HL-60 (cell line): Measurements from ENCODE around the gene PHF19.

ENCODE experiments used
- GABPA ChIP-seq: IDR thresholded peaks from 2 replicates; pipeline ENCODE4 v1.6.1; 2012; ENCODE audit warnings: low read depth
- POLR2AphosphoS5 ChIP-seq: IDR thresholded peaks from 2 replicates; pipeline ENCODE4 v1.6.1; 2012; ENCODE audit warnings: low read depth
- SPI1 ChIP-seq: IDR thresholded peaks from 2 replicates; pipeline ENCODE4 v1.6.1; 2012; ENCODE audit warnings: low read depth, mild to moderate bottlenecking, borderline replicate concordance
- TF ChIP-seq, protein P1 (sequence below): IDR thresholded peaks from one replicate; pipeline ENCODE4 v1.5.1; 2011; ENCODE audit warnings: low read length, control low read depth, inconsistent platforms; ENCODE audit not compliant: insufficient read depth
- TF ChIP-seq, protein P2 (sequence below): IDR thresholded peaks from 2 replicates; pipeline ENCODE4 v1.6.1; 2012; ENCODE audit warnings: low read depth; ENCODE audit not compliant: insufficient replicate concordance

- TF ChIP-seq, protein P1, sequence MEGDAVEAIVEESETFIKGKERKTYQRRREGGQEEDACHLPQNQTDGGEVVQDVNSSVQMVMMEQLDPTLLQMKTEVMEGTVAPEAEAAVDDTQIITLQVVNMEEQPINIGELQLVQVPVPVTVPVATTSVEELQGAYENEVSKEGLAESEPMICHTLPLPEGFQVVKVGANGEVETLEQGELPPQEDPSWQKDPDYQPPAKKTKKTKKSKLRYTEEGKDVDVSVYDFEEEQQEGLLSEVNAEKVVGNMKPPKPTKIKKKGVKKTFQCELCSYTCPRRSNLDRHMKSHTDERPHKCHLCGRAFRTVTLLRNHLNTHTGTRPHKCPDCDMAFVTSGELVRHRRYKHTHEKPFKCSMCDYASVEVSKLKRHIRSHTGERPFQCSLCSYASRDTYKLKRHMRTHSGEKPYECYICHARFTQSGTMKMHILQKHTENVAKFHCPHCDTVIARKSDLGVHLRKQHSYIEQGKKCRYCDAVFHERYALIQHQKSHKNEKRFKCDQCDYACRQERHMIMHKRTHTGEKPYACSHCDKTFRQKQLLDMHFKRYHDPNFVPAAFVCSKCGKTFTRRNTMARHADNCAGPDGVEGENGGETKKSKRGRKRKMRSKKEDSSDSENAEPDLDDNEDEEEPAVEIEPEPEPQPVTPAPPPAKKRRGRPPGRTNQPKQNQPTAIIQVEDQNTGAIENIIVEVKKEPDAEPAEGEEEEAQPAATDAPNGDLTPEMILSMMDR: no peak
- TF ChIP-seq POLR2AphosphoS5 (peak; percentile 82), SPI1 (no peak), GABPA (no peak)
- TF ChIP-seq, protein P2, sequence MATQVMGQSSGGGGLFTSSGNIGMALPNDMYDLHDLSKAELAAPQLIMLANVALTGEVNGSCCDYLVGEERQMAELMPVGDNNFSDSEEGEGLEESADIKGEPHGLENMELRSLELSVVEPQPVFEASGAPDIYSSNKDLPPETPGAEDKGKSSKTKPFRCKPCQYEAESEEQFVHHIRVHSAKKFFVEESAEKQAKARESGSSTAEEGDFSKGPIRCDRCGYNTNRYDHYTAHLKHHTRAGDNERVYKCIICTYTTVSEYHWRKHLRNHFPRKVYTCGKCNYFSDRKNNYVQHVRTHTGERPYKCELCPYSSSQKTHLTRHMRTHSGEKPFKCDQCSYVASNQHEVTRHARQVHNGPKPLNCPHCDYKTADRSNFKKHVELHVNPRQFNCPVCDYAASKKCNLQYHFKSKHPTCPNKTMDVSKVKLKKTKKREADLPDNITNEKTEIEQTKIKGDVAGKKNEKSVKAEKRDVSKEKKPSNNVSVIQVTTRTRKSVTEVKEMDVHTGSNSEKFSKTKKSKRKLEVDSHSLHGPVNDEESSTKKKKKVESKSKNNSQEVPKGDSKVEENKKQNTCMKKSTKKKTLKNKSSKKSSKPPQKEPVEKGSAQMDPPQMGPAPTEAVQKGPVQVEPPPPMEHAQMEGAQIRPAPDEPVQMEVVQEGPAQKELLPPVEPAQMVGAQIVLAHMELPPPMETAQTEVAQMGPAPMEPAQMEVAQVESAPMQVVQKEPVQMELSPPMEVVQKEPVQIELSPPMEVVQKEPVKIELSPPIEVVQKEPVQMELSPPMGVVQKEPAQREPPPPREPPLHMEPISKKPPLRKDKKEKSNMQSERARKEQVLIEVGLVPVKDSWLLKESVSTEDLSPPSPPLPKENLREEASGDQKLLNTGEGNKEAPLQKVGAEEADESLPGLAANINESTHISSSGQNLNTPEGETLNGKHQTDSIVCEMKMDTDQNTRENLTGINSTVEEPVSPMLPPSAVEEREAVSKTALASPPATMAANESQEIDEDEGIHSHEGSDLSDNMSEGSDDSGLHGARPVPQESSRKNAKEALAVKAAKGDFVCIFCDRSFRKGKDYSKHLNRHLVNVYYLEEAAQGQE: peak; percentile 65
Measured at GRCh38 chr9:120842685-120843485, 34.1 kb downstream of the PHF19 start, which contains the start of gene PSMD5.
